Esophagus (tissue), 2 donors: ENCODE measurements around the gene SLC39A3. TPM values are rescaled to one million over a fixed set of nuclear protein-coding genes. Genes with fewer than 3 reads are reported as not detected.

ENCODE experiments used
- H3K27ac ChIP-seq, 2 donors: one replicate each; pipeline ENCODE4 v1.5.1; 2013; ENCODE audit warnings: low read depth in 2 of 2, mild to moderate bottlenecking in 2 of 2, inconsistent platforms in 1 of 2, low read length in 1 of 2, moderate library complexity in 1 of 2
- H3K27me3 ChIP-seq, 2 donors: one replicate each; pipeline ENCODE4 v1.6.1; 2013; ENCODE audit warnings: low read length in 2 of 2, control low read depth in 1 of 2, mild to moderate bottlenecking in 1 of 2; ENCODE audit not compliant: insufficient read depth in 2 of 2, control insufficient read depth in 1 of 2
- H3K36me3 ChIP-seq, 2 donors: one replicate each; pipeline ENCODE4 v1.6.1; 2013; ENCODE audit warnings: low read length in 1 of 2; ENCODE audit not compliant: control insufficient read depth in 2 of 2, insufficient read depth in 2 of 2
- H3K4me1 ChIP-seq, 2 donors: one replicate each; pipeline ENCODE4 v1.6.1; 2013; ENCODE audit warnings: low read length in 1 of 2; ENCODE audit not compliant: control insufficient read depth in 2 of 2, insufficient read depth in 2 of 2
- H3K4me3 ChIP-seq, 2 donors: one replicate each; pipeline ENCODE4 v1.5.1; 2013; ENCODE audit warnings: low read length in 2 of 2, mild to moderate bottlenecking in 2 of 2, low read depth in 1 of 2, moderate library complexity in 1 of 2
- H3K9me3 ChIP-seq, 2 donors: one replicate each; pipeline ENCODE4 v1.6.1; 2013; ENCODE audit warnings: mild to moderate bottlenecking in 2 of 2, low read depth in 1 of 2, low read length in 1 of 2, moderate library complexity in 1 of 2; ENCODE audit not compliant: control insufficient read depth in 2 of 2, insufficient read depth in 1 of 2
- WGBS, 2 donors: extraction: QIAGEN DNeasy Blood & Tissue Kit; methylation state at CpG; one replicate each; pipeline ENCODE4 v1.1.7; 2013; 5-methylcytosine and 5-hydroxymethylcytosine counted together
- polyA plus RNA-seq, 2 donors: library from polyadenylated mRNA; stranded (reverse); fragments of 200-250 nt; gene quantifications; one replicate each; pipeline ENCODE4 v1.2.3, GENCODE V29; 2013
- donor health status: healthy with polysubstance abuse.
- donor health status: Bipolar disorder and iron deficiency.

Gene SLC39A3
- polyA plus RNA-seq, 2 donors: 13.0 to 19.8 TPM

- Histone ChIP-seq H3K27ac (no peak overlapping the region), H3K9me3 (no peaks in the 10 kb centered on the region), H3K27me3 (no peaks in the 10 kb centered on the region), H3K36me3 (peaks cover 8 to 19% of the 10 kb centered on the region in 2 donors), H3K4me3 (no peak overlapping the region), H3K4me1 (peaks cover 0 to 3% of the 10 kb centered on the region in 2 donors)
- 69 to 72% methylated on average over 17 of the region's 17 CpGs for WGBS, 2 donors
These were observed 11.1 kb upstream of the SLC39A3 start for GRCh38 chr19:2750808-2751437.

- no peaks in the 10 kb centered on the region for H3K9me3 ChIP-seq
- WGBS, 2 donors: 82 to 84% methylated on average over 7 of the region's 7 CpGs
These were observed 7.5 kb upstream of the SLC39A3 start for GRCh38 chr19:2747349-2747748.

GRCh38 chr19:2744113-2744512 is 4.3 kb upstream of the SLC39A3 start:
- Histone ChIP-seq H3K27me3 (no peaks in the 10 kb centered on the region), H3K9me3 (no peaks in the 10 kb centered on the region), H3K27ac (no peak overlapping the region), H3K36me3 (no peaks in the 10 kb centered on the region), H3K4me1 (peaks cover 0 to 3% of the 10 kb centered on the region in 2 donors), H3K4me3 (no peak overlapping the region)
- WGBS, 2 donors: 39 to 41% methylated on average over 4 of the region's 4 CpGs

More at GRCh38 chr19:2747349-2747748, 7.5 kb upstream of the SLC39A3 start:
- H3K4me1 ChIP-seq: peaks cover 0 to 3% of the 10 kb centered on the region in 2 donors
- no peak overlapping the region for H3K27ac ChIP-seq
- H3K27me3 ChIP-seq: no peaks in the 10 kb centered on the region
- no peaks in the 10 kb centered on the region for H3K36me3 ChIP-seq
- H3K4me3 ChIP-seq: no peak overlapping the region

DNA sequence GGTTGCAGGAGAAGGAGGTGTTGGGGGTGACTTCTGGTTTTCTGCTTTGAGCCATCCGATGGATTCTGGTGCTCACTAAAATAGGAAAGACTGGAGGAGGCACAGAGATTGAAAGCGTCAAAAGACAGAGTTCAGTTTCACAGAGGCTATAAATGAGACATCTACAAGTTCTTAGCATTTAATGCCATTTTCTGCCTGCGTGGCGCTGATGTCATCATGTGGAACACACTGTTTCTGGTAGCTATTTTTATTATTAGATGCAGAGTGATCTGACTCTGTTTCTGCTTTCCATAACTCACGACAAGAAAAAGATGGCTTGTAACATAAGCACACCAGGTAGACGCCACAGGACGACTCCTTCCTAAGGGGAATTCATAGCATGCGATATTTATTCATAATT is 3.3 kb upstream of the SLC39A3 start:
- Histone ChIP-seq H3K27me3 (no peaks in the 10 kb centered on the region), H3K36me3 (no peaks in the 10 kb centered on the region), H3K4me3 (no peak overlapping the region), H3K4me1 (peaks cover 0 to 2% of the 10 kb centered on the region in 2 donors), H3K9me3 (no peaks in the 10 kb centered on the region), H3K27ac (no peak overlapping the region)
- 73 to 79% methylated on average over 8 of the region's 8 CpGs for WGBS, 2 donors

GRCh38 chr19:2740314-2740656 is 468 bp upstream of the SLC39A3 start:
- Histone ChIP-seq H3K27ac (no peak overlapping the region), H3K9me3 (peaks cover 0 to 10% of the 10 kb centered on the region in 2 donors), H3K4me1 (peaks cover 0 to 2% of the 10 kb centered on the region in 2 donors), H3K4me3 (no peak overlapping the region), H3K27me3 (no peaks in the 10 kb centered on the region), H3K36me3 (peaks cover 6 to 15% of the 10 kb centered on the region in 2 donors)
- WGBS, 2 donors: 45% methylated on average over 13 of the region's 13 CpGs

GRCh38 chr19:2736550-2737190 is 3.1 kb downstream of the SLC39A3 start:
- H3K4me1 ChIP-seq: peaks cover 0 to 9% of the 10 kb centered on the region in 2 donors
- H3K27me3 ChIP-seq: no peaks in the 10 kb centered on the region
- H3K4me3 ChIP-seq: no peak overlapping the region
- H3K27ac ChIP-seq: no peak overlapping the region
- WGBS, 2 donors: 95 to 96% methylated on average over 15 of the region's 15 CpGs
- H3K36me3 ChIP-seq: peaks cover 6 to 35% of the 10 kb centered on the region in 2 donors
- H3K9me3 ChIP-seq: peaks cover 0 to 10% of the 10 kb centered on the region in 2 donors

DNA sequence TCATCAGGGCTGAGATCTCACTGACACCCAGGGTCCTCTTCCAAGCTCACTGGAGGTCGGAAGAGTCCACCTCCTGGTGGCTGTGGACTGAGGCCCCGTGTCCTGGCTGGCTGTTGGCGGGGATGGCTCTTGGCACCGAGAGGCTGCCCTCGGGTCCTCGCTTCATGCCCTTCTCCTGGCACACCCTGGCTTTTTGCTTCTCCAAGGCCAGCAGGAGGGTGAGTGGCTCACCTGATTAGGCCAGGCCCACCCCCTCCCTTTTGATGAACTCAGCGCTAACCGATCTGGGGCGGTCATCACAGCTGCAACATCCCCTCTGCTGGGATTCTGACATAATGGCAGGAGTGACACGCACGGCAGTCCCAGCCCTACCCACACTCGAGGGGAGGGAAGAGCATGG is 4.4 kb downstream of the SLC39A3 start:
- peaks cover 0 to 9% of the 10 kb centered on the region in 2 donors for H3K4me1 ChIP-seq
- peaks cover 0 to 10% of the 10 kb centered on the region in 2 donors for H3K9me3 ChIP-seq
- H3K36me3 ChIP-seq: peaks cover 6 to 35% of the 10 kb centered on the region in 2 donors
- 96 to 99% methylated on average over 12 of the region's 12 CpGs for WGBS, 2 donors
- no peak overlapping the region for H3K4me3 ChIP-seq
- H3K27me3 ChIP-seq: no peaks in the 10 kb centered on the region
- H3K27ac ChIP-seq: no peak overlapping the region

DNA sequence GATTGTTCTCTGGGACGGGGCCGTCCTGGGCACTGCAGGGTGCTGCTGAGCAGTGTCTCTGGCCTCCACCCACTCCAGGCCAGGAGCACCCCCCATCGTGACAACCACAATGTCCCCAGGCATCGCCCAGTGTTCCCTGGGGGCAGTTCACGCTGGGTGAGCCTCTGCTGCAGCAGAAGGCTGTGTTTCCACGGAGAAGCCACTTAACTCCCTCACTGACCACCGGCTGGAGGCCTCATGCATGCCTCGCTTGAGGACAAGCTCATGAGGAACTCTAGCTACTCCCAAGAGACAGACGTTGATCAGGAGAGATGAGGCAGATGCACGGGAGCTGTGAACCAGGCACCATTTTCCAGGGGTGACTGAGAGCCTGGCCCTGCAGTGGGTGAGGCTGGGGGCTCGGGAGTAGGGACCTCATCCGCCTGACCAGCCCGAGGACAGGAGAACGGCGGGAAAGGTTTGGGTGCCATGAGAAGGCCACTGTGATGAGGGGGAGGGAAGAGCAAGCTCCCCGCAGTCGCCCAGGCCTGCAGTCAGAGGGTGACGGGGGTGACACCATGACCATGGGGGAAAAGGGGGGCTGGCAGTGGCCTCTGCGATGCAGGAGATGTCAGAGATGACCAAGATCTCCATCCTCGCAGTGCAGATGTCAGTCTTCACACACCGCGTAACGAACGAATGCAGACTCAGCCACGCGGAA is 5.1 kb downstream of the SLC39A3 start:
- Histone ChIP-seq H3K36me3 (peaks cover 6 to 35% of the 10 kb centered on the region in 2 donors), H3K9me3 (peaks cover 0 to 10% of the 10 kb centered on the region in 2 donors), H3K27me3 (no peaks in the 10 kb centered on the region), H3K4me1 (peaks cover 0 to 9% of the 10 kb centered on the region in 2 donors), H3K27ac (no peak overlapping the region), H3K4me3 (no peak overlapping the region)
- WGBS, 2 donors: 87 to 89% methylated on average over 26 of the region's 26 CpGs

DNA sequence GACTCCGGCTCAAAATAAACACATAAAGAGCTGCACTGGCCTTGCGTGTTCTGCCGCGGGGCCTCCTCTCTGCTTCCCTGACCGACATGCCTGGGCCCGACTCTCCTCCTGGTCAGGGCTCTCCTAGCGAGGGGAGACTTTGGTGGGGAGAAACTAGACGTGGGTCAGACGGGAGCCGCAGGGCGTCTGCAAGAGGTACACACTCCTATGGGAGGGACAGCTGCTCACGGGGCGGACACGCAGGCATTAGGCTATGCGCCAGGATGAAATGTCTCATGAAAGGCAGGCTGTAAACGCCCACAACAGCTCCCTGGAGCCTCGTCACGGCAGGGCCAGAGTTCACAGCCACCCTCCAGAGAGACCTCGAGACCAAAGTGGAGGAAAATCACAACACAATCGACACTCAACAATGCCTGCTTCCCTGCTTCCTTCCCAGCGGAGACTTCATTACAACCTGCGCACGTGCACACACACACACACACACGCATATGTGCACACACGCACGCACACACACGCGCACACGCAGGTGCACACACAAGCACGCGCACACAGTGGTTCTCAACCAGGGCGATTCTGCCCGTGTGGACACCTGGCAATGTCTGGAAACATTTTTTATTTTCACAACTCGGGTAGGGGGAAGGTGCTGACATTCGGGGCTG is 5.8 kb downstream of the SLC39A3 start:
- Histone ChIP-seq H3K36me3 (peaks cover 6 to 35% of the 10 kb centered on the region in 2 donors), H3K9me3 (peaks cover 0 to 10% of the 10 kb centered on the region in 2 donors), H3K4me3 (no peak overlapping the region), H3K27ac (no peak overlapping the region), H3K27me3 (no peaks in the 10 kb centered on the region), H3K4me1 (peaks cover 0 to 8% of the 10 kb centered on the region in 2 donors)
- WGBS, 2 donors: 72 to 76% methylated on average over 35 of the region's 35 CpGs
